DMS 273 (cell line): ENCODE measurements around the gene ANKS1B.

ENCODE experiments used
- DNase-seq: peaks from one replicate; lab custom pipeline; 2025; ENCODE audit not compliant: unreplicated experiment; lab: John Stamatoyannopoulos, UW

The ANKS1B gene

GRCh38 chr12:99092100-99092851 is 892.5 kb downstream of the ANKS1B start:
- no peak for DNase-seq

- DNase-seq = no peak
These were observed 897.5 kb downstream of the ANKS1B start for GRCh38 chr12:99087278-99087677.

- DNase-seq = no peak
These were observed 904.9 kb downstream of the ANKS1B start for GRCh38 chr12:99079811-99080210.

- DNase-seq = no peak
These were observed 915.6 kb downstream of the ANKS1B start for GRCh38 chr12:99068993-99069747.

GRCh38 chr12:99067171-99067785 is 917.5 kb downstream of the ANKS1B start:
- DNase-seq = no peak

- no peak for DNase-seq
These were observed 918.0 kb downstream of the ANKS1B start for GRCh38 chr12:99066726-99067125.

- DNase-seq = no peak
These were observed 921.6 kb downstream of the ANKS1B start for GRCh38 chr12:99063182-99063581.

- peak; percentile 39 for DNase-seq
These were observed 924.8 kb downstream of the ANKS1B start for GRCh38 chr12:99059824-99060511.

GRCh38 chr12:99057670-99058069 is 927.1 kb downstream of the ANKS1B start:
- no peak for DNase-seq

- DNase-seq = no peak
These were observed 928.5 kb downstream of the ANKS1B start for GRCh38 chr12:99056186-99056585.

- DNase-seq = no peak
These were observed 929.4 kb downstream of the ANKS1B start for GRCh38 chr12:99055299-99055698.

GRCh38 chr12:99054601-99055128 is 930.1 kb downstream of the ANKS1B start:
- DNase-seq = no peak

GRCh38 chr12:99053616-99054362 is 930.9 kb downstream of the ANKS1B start:
- DNase-seq = no peak

GRCh38 chr12:99049774-99050173 is 935.0 kb downstream of the ANKS1B start:
- DNase-seq = no peak

GRCh38 chr12:99045158-99045557 is 939.6 kb downstream of the ANKS1B start:
- DNase-seq = no peak

GRCh38 chr12:99043319-99043914 is 941.3 kb downstream of the ANKS1B start:
- DNase-seq = peak; percentile 74

GRCh38 chr12:99042226-99042625 is 942.5 kb downstream of the ANKS1B start:
- no peak for DNase-seq

GRCh38 chr12:99039367-99040120 is 945.2 kb downstream of the ANKS1B start:
- DNase-seq = no peak

GRCh38 chr12:99036566-99036965 is 948.2 kb downstream of the ANKS1B start:
- DNase-seq = no peak
